Choroid plexus epithelial cell (primary cell): ENCODE data around the gene EVI2A.
"Not testable (repeated sequence)": the region's sequence is repeated elsewhere in the genome, so short reads cannot be mapped to it uniquely, and the experiment has no call there.

Experiments used
- DNase-seq: peaks from one replicate; pipeline ENCODE4 v3.0.0-alpha.2; 2010; ENCODE audit warnings: low read depth
- H3K4me3 ChIP-seq: 2 replicates; pipeline ENCODE4 v1.5.1; 2011; ENCODE audit warnings: low read depth, mild to moderate bottlenecking, control low read depth, low read length, moderate library complexity
- TF ChIP-seq, protein P1 (sequence below): conservative IDR thresholded peaks from 2 replicates; pipeline ENCODE4 v1.5.1; 2011; ENCODE audit warnings: low read depth, mild to moderate bottlenecking, control low read depth, inconsistent platforms, low read length, moderate library complexity

The EVI2A gene

DNA sequence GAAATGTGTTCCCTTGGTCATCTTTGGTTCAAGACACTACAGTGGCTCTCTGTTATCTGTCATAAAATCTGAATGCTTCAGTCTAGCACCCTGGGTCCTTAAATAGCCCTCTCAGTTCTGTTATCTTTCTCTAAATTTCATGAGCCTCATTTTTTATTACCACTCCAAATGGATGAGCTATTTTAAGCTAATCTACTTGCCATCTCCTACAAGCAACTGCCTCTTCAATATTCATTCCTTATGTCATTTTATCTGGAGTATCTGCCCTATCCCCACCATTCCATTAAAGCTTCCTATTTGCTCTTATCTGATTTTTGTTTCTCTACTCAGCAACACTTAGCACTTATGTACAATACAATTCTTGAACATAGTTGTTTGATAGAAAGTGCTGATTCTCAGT is 28.0 kb upstream of the EVI2A start:
- DNase-seq = no peak

DNA sequence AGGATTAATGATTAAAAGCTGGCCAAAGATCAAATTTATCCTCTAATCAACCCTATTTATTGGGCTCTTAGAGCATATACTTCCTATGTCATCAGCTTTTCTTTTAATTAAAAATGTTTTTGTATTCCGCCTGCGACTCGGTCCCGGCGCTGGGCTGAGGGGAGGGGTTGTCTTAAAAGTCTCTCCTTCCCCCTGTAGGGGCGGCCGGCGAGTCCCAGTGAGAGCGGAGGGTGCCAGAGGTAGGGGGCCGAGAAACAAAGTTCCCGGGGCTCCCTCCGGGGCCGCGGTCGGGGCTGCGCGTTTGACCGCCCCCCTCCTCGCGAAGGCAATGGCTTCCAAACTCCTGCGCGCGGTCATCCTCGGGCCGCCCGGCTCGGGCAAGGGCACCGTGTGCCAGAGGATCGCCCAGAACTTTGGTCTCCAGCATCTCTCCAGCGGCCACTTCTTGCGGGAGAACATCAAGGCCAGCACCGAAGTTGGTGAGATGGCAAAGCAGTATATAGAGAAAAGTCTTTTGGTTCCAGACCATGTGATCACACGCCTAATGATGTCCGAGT is 23.8 kb upstream of the EVI2A start:
- not testable (repeated sequence) for DNase-seq, H3K4me3 ChIP-seq

More for the DNA sequence above, 28.0 kb upstream of the EVI2A start:
- no peak overlapping the region for H3K4me3 ChIP-seq
- TF ChIP-seq, protein P1, sequence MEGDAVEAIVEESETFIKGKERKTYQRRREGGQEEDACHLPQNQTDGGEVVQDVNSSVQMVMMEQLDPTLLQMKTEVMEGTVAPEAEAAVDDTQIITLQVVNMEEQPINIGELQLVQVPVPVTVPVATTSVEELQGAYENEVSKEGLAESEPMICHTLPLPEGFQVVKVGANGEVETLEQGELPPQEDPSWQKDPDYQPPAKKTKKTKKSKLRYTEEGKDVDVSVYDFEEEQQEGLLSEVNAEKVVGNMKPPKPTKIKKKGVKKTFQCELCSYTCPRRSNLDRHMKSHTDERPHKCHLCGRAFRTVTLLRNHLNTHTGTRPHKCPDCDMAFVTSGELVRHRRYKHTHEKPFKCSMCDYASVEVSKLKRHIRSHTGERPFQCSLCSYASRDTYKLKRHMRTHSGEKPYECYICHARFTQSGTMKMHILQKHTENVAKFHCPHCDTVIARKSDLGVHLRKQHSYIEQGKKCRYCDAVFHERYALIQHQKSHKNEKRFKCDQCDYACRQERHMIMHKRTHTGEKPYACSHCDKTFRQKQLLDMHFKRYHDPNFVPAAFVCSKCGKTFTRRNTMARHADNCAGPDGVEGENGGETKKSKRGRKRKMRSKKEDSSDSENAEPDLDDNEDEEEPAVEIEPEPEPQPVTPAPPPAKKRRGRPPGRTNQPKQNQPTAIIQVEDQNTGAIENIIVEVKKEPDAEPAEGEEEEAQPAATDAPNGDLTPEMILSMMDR = no peak

DNA sequence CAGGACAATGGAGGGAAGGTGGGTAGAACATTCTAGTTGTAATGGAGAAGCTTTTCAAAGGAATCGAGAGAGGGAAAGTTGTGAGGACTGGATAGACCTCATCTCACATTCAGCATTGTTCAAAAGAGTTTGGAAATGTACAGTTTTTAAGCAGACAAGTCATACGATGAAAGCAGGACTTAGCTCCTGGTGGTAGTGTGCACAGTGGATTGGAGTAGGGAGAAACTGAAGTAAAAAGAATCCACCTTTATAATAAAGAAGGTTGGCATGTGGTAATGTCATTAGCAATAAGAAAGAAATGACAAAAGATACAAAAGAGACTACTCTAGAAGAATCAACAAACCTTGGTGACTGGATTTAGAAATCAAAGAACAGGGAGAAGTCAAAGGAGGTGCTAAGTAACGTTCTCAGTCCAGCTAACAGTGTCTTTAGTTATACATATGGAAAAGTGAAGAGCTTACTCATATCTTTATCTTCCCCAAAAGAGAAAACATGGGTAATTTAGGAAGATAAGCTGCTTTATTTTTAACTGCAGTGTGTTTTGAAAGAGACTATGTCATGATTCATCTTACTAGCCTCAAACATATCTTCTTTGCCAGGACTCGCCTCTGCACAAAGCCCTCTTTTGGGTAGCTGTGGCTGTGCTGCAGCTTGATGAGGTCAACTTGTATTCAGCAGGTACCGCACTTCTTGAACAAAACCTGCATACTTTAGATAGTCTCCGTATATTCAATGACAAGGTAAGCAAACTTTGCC is 18.7 kb upstream of the EVI2A start:
- H3K4me3 ChIP-seq = no peak overlapping the region
- DNase-seq = peak; percentile 86
- TF ChIP-seq, protein P1 = peak; percentile 23

DNA sequence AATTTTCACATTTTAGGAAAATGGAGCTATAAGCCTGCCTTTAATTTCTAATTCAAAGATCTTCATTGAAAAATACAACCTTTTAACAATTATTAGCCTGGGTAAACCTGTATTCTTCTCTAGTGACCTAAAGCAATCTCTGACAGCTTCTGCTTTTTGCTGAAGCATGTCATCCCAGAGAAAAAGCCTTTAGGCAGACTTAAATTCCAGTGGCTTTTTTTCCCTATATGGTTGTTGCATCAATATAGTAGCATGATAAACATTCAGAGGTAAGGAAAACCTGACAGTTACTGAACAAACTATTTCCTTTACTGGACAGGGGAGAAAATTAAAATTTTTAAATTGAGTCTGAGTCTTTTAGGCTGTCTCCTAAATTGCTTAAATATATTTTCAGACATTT is 7.8 kb upstream of the EVI2A start:
- TF ChIP-seq, protein P1 = no peak
- DNase-seq = peak; percentile 44

DNA sequence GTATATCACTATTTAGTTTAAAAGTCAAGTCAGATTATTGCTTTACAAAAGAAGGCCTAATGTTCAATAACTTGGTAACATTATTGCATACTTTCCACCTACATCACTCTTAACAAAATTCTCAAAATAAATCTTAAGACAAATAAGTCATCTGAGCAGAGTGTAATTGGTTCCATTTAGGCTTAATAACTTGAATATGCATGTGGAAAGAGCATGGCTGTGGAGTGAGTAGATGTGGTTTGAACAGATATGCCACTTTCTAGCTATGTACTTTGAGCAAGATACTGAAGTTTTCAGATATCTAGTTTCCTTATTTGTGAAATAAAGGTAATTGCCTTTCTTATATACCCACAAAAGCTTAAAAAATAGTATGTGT is 6.7 kb upstream of the EVI2A start:
- peak; percentile 81 for DNase-seq
- no peak overlapping the region for H3K4me3 ChIP-seq

More for the DNA sequence above, 7.8 kb upstream of the EVI2A start:
- H3K4me3 ChIP-seq = no peak overlapping the region

DNA sequence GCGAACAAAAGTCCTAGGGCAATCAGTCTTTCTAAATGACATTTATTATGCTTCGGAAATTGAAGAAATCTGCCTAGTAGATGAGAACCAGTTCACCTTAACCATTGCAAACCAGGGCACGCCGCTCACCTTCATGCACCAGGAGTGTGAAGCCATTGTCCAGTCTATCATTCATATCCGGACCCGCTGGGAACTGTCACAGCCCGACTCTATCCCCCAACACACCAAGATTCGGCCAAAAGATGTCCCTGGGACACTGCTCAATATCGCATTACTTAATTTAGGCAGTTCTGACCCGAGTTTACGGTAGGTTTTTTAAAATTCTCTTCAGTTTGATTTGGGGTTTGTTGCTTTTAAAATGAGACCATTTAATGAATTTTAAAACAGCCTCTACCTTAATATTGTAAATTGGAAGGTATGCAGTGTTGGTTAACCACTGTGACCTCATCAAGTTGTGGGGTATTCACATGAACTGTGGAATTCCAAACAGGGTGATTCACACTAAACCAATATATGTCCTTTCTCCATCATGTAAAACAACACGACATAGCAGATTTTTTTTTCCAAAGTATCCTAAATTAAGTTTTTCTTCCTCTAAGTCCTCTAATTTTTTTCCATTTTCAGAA is 6.2 kb upstream of the EVI2A start:
- H3K4me3 ChIP-seq = no peak overlapping the region
- TF ChIP-seq, protein P1 = no peak
- peak; percentile 96 for DNase-seq

More for the DNA sequence above, 6.7 kb upstream of the EVI2A start:
- TF ChIP-seq, protein P1 = no peak

DNA sequence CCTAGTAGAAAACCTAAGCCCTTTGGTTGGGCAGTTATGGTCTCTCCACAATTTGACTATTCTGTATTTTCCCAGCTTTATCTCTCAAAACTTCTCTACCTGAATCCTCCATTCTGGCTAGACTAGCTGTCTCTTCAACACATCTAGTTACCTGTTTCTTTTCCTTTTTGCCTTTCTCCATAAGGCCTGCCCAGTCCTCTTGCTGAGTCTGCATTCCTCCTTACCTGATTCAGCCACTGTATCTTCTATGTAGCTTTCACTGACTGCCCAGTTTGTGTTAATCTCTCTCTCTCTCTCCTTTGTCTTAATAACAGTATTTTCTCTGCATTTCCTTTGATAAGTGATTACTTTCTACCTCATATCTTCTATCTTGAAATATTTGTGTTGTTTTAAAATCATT is 2.1 kb upstream of the EVI2A start:
- TF ChIP-seq, protein P1 = no peak
- no peak for DNase-seq
- H3K4me3 ChIP-seq = no peak overlapping the region
